HFFc6 (cell line): ENCODE data around the gene DCLK2. TPM values are rescaled to one million over a fixed set of nuclear protein-coding genes. Genes with fewer than 3 reads are reported as not detected.

Source experiments
- DNase-seq: peaks from one replicate; pipeline ENCODE4 v3.0.0-alpha.2; 2018
- H3K27ac Mint-ChIP-seq: 2 replicates; pipeline ENCODE4 v1.8.0; 2020; ENCODE audit warnings: mild to moderate bottlenecking, mixed read lengths
- H3K27me3 Mint-ChIP-seq: 2 replicates; pipeline ENCODE4 v1.8.0; 2021; ENCODE audit warnings: mild to moderate bottlenecking, moderate library complexity, mixed read lengths; ENCODE audit not compliant: insufficient read depth
- H3K36me3 Mint-ChIP-seq: 2 replicates; pipeline ENCODE4 v1.8.0; 2021; ENCODE audit warnings: low read depth, mixed read lengths
- H3K4me1 Mint-ChIP-seq: 2 replicates; pipeline ENCODE4 v1.8.0; 2020; ENCODE audit warnings: low read depth, mixed read lengths
- H3K4me3 Mint-ChIP-seq: 2 replicates; pipeline ENCODE4 v1.8.0; 2020; ENCODE audit warnings: mild to moderate bottlenecking, moderate library complexity, mixed read lengths
- H3K9me3 Mint-ChIP-seq: 2 replicates; pipeline ENCODE4 v1.8.0; 2020; ENCODE audit warnings: mild to moderate bottlenecking, mixed read lengths
- CTCF ChIP-seq: fragments of 200-600 bp; sonication (generic); IDR thresholded peaks from 2 replicates; pipeline ENCODE4 v1.5.0; 2021; ENCODE audit warnings: antibody characterized with exemption, mild to moderate bottlenecking
- total RNA-seq, 6 experiments: library from RNA; stranded (reverse); fragmentation: NEBNext Ultra II Directional; extraction: Animal tissue kit (Norgen Biotek cat#: 25700); gene quantifications; 2 replicates in 1 of 6; 3 replicates in 5 of 6; pipeline ENCODE4 v1.2.3, GENCODE V29; 2021

The DCLK2 gene
- total RNA-seq, 6 experiments from 2014 or later: 36.7 to 53.7 (median 38.4) TPM

DNA sequence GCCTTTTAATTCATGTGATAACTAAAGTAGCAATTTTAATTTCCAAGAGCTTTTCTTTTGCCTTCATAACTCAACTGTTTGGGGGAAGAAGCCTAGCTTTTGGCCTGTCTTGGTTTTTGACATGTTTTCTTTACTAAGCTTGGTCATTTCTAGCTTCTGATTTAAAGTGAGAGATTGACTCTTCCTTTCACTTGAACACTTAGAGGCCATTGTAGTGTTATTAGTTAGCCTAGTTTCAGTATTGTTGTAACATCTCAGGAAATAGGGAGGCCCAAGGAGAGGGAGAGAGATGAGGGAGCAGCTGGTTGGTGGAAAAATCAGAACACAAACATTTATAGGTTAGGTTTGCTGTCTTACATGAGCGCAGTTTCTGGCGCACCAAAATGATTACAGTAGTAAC lies 44.8 kb downstream of the DCLK2 start:
- Mint-ChIP-seq H3K9me3 (peaks cover 20% of the 10 kb centered on the region), H3K36me3 (peaks cover 49% of the 10 kb centered on the region), H3K4me3 (no peak overlapping the region; the same call in 1 of the 2 replicates), H3K4me1 (peaks cover 94% of the 10 kb centered on the region), H3K27me3 (peaks cover 7% of the 10 kb centered on the region), H3K27ac (peak overlapping the region; percentile 45)
- no peak for TF ChIP-seq CTCF
- DNase-seq: no peak

GRCh38 chr4:150123796-150124677 lies 45.8 kb downstream of the DCLK2 start:
- Mint-ChIP-seq H3K4me3 (no peak overlapping the region; the same call in 1 of the 2 replicates), H3K36me3 (peaks cover 55% of the 10 kb centered on the region), H3K4me1 (peaks cover 94% of the 10 kb centered on the region), H3K9me3 (peaks cover 20% of the 10 kb centered on the region), H3K27ac (peak overlapping the region; percentile 70), H3K27me3 (peaks cover 11% of the 10 kb centered on the region)
- DNase-seq: no peak
- TF ChIP-seq CTCF: no peak

DNA sequence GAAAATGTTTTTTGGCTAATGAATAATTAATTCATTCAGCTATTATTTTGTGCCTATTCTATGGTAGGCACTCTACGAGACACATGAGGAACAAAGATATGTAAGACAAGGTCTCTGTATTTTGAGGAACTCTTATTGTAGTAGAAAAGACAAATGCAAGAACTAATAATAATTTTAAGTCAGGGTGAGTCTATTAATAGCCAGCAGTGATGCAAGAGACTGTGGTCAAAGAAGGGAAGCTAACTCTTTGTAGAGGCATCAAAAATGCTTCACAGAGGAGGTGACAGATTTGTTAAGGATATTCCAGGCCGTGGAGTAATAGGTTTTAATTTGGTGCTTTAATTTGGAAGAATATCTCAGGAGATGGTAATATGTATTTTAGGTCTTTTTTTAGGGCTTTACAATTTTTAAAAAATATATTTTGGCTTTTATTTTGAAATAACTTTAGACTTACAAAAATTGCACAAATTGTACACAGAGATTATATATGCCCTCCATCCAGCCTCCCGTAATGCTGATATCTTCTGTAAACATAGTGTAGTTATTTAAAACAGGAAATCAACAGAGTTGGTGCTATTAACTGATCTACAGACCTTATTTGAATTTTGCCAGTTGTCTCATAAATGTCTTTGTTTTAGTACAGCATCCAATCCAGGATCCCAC lies 48.1 kb downstream of the DCLK2 start:
- H3K36me3 Mint-ChIP-seq: peaks cover 54% of the 10 kb centered on the region
- peaks cover 17% of the 10 kb centered on the region for H3K9me3 Mint-ChIP-seq
- H3K4me3 Mint-ChIP-seq: peak overlapping the region; percentile 67
- H3K27me3 Mint-ChIP-seq: peaks cover 13% of the 10 kb centered on the region
- no peak for TF ChIP-seq CTCF
- peak overlapping the region; percentile 79 for H3K27ac Mint-ChIP-seq
- peaks cover 91% of the 10 kb centered on the region for H3K4me1 Mint-ChIP-seq
- DNase-seq: peak; percentile 51

GRCh38 chr4:150126864-150127203 lies 48.6 kb downstream of the DCLK2 start:
- H3K27me3 Mint-ChIP-seq: peaks cover 13% of the 10 kb centered on the region
- H3K4me3 Mint-ChIP-seq: peak overlapping the region; percentile 67
- peaks cover 91% of the 10 kb centered on the region for H3K4me1 Mint-ChIP-seq
- H3K27ac Mint-ChIP-seq: peak overlapping the region; percentile 79
- peaks cover 12% of the 10 kb centered on the region for H3K9me3 Mint-ChIP-seq
- peaks cover 54% of the 10 kb centered on the region for H3K36me3 Mint-ChIP-seq
- no peak for TF ChIP-seq CTCF
- DNase-seq: peak; percentile 75

DNA sequence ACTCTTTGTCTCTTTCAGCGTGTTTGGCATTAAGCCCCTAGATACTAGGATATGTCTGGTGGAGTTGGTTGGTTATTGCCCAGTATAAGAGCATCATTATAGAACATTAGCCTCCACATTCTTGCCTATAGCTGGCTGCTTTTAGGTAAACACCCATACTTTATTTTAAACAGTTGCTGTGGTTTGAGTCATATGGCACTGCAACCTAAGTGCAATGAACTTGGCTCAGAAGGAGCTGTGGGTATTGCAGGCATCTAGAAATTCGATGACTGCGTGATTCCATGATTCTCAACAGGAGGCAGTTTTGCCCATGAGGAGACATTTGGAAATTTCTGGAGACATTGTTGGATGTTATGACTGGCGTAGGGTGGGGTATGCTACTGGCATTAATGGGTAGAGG lies 49.5 kb downstream of the DCLK2 start:
- Mint-ChIP-seq H3K27me3 (peaks cover 13% of the 10 kb centered on the region), H3K4me3 (peak overlapping the region; percentile 47), H3K27ac (peak overlapping the region; percentile 79), H3K9me3 (peaks cover 3% of the 10 kb centered on the region), H3K36me3 (peaks cover 51% of the 10 kb centered on the region), H3K4me1 (peaks cover 93% of the 10 kb centered on the region)
- TF ChIP-seq CTCF: no peak
- peak; percentile 30 for DNase-seq
